ENCODE data around the gene KCNG2. TPM values are rescaled to one million over a fixed set of nuclear protein-coding genes. Genes with fewer than 3 reads are reported as not detected.

KCNG2 gene
- total RNA-seq, 1 donor from 2014 or later, result 0.51 TPM

DNA sequence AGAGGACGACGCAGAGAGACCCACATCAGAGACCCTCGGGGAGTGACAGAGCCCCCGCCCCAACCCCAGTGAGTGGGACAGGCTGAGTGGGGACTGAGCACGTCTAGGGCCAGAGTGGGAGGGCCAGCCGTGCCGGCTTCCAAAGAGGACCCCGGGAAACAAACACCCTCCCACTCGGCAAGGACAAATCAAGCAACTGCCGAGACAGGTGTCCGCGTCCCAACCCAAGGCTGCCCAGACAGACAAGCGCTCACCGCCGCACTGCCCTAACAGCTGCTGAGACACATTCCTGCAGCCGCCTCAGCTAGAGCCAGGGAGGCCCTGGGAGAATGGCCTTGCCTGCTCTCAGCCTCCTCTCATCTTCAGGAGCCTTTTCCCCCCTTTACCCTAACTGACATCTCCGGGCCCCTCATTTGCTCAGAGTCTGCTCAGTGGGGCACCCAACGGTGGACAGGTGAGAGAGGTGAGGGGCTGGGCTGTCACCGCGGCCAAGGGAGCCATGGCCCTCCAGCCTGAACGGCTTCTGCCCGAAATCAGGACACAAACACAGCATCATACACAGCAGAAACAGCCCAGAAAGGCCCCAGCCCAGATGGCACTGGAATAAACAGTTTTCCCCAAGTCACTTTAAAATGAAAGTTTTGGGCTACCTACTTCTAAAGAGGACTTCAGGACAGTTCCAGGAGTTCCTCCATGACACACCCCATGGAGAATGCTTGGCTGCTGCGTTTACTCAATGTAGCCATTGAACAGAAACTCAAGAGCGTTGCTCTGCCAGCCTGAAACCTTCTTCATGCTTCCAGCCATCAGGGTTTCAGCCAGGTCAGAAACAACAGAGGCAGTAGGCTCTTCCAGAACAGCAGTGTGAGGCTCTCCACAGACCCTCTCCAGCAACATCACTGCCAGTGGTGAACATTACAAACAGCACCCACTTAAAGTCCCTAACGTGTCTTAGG lies 130.1 kb downstream of the KCNG2 start:
- DNase-seq, result no peak

DNA sequence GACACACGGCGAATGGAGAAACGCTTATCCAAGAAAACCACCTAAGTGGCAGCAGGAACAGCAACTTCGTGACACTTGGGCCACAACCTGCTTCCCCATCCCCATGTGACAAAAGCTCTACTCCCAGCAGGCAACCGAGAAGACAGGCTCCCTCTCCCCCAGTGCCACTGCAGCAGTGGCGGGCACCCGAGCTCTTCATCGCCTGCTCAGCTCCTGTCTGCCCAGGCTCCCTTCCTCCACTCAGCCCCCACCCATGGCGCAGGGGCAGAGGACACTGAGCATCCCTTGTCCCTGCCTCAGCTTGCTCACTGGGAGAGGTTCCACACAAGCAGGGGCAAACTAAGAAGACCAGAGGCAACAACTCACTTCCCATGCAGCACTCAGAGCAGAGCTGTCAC lies 130.8 kb downstream of the KCNG2 start:
- no peak for DNase-seq

DNA sequence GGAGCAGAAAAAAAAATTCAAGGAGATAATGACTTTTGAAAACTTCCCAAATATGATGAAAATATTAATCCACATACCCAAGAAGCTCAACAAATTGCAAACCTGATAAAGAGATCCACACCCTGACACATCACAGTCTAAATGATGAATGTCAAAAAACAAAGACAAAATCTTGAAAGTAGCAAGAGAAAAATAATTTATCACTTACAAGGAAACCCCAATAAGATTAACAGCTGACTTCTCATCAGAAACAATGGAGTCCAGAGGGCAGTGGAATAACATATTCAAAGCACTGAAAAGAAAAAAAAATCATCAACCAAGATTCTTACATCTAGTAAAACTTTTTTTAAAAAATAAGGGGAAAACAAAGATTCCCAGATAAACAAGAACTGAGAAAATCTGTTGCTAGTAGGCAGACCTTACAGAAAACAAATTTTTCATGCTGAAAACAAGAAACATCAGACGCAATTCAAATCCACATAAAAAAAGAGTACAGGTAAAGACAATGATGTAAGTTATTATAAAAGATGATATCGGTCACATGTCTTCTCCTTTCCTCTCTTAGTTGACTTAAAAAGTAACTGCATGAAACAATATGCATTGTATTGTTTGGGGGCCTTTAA lies 132.4 kb downstream of the KCNG2 start:
- peak; percentile 15 for DNase-seq

DNA sequence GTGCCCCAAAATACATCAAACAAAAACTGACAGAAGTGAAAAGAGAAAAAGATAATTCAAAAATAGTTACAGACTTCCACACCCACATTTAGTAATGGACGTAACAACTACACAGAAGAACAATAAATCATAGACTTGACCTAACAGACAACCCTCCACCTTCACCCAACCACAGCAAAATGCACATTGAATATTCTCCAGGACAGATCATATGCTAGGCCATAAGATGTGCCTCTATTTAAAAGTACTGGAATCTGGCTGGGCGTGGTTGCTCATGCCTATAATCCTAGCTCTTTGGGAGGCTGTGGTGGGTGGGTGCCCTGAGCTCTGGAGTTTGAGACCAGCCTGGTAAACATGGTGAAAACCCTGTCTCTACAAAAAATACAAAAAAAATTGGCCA lies 133.7 kb downstream of the KCNG2 start:
- no peak for DNase-seq

DNA sequence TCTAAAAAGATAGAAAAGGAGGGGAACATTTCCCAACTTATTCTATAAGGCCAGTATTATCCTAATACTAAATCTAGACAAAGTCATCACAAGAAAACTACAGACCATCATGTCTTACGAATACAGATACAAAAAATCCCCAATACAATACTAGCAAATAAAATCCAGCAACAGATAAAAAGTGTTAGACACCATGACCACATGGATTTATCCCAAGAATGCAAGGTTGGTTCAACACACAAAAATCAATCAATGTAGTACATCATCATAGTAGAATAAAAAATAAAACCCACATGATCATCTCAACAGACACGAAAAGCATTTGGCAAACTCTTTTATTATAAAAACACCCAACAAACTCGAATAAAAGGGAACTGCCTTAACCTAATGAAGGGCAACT lies 135.2 kb downstream of the KCNG2 start:
- DNase-seq, result no peak

DNA sequence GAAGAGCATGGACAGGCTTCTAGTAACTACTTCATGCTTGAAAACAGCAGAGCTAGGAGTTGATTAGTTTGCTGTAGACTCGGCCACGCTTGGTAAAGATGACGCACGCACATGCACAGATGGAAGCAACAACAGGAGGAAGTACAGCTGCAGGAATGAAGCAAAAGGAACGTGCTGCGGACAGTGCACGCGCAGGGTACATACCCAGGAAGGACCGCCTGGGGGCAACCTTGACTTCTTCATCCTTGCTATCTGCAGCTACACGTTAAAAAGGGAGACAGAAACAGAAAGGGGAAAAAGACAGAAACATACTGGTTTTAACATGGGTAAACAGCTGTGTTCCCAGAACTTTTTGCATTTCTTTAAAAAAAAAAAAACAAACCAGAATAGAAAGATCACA lies 136.0 kb downstream of the KCNG2 start:
- DNase-seq, result peak; percentile 61

DNA sequence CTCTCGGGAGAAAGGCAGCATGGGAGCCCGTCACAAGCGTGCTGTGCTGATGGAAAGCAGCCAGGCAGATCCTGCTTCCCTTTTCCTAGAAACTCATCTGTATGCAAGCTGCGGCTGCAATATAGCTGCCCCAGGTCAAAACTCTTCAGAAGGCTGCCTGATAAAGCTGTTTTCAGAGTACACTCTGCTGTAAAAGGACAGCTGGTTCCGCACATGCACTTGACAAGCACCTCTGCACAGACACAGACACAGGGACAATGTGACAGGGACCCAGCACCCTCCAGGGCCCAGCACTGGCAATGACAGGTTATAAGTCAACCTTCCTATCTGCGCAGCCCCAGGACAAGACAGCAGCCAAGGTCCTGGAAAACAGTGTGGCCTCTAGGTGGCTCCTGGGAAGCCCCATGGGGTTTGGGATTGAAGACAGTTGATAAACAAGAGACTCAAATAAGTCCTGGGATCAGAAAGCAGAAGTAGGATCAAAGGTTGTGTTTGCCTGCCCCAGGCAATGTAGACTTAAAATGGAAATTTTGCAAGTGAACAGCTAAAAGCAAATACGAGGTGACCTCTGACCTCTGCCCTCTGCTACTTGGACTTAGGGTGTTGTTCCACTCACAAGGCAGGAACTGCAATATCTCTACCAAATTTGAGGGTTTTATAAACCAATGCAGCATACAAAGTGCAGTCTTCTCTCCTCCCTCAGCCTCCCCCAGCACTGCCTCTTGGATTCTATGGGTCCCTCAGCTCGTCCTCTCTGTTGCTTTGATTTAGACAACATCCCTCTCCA lies 136.8 kb downstream of the KCNG2 start:
- no peak for DNase-seq

DNA sequence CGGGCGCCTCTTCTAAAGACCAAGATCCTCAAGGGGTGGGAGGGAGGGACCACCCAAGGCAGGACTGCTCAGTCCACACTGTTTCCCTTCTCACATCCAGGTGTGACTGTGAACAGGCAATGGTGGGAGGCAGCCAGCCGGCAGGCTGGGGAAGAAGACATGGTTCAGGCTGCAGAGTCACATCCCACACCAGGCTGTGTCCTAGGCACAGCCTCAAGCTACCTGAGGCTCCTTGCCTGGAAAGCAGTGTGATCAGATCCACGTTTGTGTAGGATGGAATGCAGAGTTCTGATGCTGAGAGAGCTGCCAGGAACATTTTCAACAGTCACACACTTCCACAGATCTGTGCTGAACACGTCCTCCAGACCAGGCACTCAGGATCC lies 137.4 kb downstream of the KCNG2 start:
- DNase-seq, result no peak

DNA sequence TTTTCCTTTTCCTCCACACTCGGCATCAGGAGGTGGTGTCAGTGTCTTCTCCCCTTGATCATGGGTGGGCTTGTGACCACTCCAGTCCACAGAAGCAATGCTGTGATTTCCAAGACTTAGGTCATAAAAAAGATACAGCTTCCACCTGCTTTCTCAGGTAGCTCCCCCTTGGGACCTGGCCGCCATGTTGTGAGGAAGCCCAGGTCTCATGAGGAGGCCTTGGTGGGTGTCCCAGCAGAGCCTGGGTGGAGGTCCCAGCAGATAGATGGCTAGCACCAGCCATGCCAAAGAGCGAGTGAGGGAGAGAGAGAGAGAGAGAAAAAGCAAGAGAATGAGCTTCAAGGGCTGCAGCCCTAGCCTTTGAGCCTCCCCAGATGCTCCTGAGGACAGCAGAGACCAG lies 137.8 kb downstream of the KCNG2 start:
- DNase-seq, result no peak

DNA sequence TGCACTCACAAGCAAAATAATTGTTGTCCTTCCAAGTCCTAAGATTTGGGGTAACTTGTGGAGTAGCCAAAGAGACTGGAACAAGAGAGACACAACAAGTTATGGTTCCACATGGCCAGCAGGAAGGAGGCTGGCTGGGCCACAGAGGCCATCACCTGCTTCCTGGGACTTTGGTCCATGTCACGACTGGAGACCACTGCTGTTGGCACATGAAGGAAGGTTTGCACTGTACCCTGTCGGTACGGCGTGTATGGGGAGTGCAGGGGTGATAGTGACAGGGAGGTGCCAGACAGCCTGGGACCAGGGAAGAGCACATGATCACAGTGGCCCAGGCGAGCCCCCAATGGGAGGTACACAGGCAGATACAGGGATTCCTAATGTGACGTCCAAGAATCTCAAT lies 138.2 kb downstream of the KCNG2 start:
- no peak for DNase-seq

DNA sequence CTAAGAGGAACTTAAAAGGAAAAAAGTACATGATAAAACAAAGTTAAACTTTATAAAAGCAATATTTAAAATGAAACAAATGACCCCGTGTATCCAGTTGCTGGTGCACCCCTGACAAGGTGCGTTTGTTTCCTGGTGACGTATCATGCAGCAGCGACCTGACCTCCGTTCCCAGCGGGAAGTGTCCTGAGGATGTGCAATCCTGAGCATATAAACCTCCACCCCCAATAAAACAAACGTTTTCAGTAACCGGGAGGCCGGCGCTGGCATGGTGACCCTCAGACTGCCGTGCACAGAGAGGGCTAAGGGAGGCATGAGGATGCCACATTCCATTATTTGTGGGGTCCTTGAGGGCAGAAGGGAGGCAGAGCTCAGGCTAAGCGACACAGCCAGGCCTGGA lies 138.9 kb downstream of the KCNG2 start:
- DNase-seq, result no peak

DNA sequence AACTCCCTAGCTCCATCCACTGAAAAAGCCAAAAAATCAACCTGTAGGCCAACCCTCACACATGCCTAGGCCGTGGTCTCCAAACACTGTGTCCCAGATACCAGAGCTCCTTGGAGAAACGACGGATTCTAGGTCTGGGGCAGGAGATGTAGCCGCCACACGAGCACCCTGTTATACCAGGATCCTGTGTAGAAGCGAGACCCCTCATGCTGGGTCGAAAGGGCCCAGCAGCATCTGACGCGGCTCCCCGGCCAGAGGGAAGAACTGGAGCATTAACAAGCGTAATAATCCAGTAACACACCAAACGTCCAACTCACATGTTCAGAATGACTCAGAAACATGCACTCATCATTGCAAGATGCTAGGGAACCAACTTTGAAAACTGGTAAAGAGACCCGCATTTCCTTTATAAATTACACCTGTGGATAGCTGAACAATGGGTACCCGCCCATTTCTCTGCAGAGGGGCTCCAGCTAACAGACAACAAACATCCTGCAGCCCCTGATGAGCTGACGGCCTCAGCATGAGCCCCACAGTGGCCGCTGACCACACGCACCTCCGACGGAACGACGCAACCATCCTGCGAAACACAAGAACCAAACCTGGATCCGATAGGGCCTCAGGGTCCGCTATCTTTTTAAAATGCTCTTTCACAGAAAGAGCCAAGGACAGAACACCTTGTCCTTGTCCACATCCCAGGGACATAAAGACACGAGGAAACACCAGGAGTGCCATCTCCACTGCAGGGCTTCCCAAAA lies 139.5 kb downstream of the KCNG2 start:
- DNase-seq, result no peak

DNA sequence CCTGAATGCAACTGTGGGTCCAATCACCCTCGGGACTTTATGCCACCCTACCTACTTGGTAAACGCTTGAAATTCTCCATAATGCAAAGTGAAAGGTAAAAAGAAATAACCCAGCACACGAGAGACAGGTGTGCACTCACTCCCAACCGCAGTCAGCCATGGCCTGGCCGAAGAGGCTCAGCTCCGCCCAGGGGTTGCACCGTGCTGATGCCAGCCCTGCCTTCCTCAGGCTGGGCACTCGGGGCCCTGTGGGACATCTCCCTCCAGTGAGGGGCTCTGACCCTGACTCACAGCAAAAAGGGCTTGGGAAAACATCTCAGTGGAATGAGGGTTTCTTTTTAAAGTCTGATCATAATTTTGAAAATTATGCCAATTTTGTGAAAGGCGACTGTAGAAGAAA lies 140.5 kb downstream of the KCNG2 start:
- DNase-seq, result no peak

DNA sequence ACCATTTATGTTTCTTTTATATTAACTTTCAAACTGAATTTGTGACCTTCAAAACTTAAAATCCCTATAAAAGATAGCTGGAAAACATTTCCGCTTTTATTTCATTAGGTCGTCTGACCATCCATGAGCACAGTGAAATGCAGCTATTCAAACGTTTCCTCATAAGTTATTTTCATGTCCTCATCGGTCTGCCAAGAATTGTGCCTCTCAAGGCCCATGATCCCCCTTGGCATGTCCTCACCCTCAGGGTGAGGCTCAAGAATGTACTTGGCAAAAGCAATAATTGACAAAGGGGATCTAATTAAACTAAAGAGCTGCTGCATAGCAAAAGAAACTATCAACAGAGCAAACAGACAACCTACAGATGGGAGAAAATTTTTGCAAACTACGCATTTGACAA lies 141.4 kb downstream of the KCNG2 start:
- DNase-seq, result no peak

DNA sequence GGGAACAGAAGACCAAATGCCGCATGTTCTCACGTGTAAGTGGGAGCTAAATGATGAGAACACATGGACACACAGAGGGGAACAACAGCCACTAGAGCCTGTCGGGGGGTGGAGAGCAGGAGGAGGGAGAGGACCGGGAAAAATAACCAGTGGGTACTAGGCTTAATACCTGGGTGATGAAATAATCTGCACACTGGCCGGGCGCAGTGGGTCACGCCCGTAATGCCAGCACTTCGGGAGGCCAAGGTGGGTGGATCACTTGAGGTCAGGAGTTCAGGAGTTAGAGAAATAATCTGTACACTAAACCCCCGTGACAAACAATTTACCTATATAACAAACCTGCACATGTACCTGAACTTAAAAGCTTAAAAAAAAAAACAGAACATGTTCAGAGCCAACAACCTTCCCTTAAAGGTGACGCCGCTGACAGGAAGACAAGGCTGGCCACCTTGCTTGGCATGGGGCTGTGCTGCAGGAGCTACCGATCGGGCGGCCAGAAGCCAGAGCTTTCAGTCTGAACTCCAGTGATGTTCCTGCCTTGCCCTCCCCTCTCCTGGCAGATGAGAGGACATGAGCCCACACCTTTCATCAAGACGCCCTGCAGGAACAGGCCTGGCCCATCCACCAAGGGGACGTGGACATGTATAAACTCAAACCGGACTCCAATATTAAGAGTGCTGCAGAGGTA lies 142.5 kb downstream of the KCNG2 start:
- no peak for DNase-seq

DNA sequence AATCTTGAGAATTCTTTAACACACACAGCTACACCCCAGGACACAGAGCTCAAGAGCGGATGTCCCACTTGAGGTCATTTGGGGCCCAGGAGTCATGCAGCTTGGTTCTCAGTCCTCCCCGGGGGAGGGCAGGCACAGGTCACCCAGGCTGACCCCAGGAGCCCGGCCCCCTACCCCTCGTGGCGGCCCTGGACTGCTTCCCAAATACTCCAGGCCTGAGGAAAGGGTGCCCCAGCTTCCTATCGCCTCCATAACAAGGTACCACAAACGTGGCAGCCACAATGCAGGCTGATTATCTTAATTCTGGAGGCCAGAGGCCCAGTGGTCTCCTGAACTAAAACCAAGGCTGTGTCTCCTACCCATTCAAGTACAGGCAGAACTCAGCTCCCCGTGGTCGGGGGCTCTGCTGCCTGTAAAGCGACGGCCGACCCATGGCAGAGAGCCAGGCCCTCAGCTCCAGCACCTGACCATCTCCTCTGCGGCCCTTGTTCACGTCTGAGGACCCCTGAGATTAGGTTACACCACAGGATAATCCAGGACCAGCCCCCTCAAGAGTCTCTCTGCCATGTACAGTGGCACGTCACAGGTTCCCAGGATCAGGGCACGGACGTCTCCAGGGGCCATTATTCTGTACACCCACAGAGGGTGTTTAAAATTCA lies 143.2 kb downstream of the KCNG2 start:
- no peak for DNase-seq

DNA sequence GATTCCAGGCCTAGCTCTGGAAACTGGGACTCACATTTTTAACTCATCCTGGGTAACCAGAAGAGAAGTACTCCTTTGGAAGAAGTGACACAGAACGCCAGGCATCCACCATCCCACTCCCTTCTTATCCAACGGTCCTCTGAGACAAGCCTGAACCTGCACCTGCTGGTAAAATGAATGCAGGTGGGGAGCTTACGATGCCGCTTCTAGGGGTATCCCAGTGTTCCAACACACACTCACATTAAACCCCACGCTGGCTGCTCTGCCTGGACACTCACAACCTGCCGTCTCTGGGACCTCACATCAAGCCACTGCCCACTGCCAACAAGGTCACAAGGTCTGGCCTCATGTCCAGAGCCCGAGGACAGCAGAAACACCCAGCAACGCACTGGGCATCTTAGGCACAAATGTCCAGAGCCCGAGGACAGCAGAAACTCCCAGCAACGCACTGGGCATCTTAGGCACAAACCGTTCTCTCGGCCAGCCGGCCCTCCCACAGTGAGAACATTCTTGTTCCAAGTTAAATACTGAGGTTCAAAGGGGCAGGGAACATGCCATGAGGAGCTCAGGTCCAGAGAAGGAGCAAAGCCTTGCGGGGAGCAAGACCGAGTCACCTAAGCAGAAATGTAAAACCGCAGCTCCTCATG lies 143.9 kb downstream of the KCNG2 start:
- DNase-seq, result no peak

DNA sequence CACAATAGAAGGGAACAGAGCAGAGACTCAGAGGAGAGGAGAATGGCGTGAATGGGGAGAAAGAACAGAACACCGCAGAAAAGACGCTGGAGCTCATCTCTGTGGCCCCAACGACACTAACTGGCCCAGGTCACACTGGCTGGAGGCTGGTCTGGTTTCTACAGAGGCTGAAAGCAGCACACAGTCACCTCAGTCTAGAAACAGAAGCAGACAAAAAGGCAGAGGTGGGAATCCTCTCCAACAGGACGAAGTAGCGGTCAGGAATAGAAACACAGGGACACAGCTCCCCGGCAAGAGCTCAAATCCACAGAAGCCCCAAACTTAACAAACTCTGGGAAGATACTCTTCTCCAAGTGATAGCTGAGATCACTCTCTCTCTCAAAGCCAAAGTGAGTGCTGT lies 144.5 kb downstream of the KCNG2 start:
- DNase-seq, result no peak

DNA sequence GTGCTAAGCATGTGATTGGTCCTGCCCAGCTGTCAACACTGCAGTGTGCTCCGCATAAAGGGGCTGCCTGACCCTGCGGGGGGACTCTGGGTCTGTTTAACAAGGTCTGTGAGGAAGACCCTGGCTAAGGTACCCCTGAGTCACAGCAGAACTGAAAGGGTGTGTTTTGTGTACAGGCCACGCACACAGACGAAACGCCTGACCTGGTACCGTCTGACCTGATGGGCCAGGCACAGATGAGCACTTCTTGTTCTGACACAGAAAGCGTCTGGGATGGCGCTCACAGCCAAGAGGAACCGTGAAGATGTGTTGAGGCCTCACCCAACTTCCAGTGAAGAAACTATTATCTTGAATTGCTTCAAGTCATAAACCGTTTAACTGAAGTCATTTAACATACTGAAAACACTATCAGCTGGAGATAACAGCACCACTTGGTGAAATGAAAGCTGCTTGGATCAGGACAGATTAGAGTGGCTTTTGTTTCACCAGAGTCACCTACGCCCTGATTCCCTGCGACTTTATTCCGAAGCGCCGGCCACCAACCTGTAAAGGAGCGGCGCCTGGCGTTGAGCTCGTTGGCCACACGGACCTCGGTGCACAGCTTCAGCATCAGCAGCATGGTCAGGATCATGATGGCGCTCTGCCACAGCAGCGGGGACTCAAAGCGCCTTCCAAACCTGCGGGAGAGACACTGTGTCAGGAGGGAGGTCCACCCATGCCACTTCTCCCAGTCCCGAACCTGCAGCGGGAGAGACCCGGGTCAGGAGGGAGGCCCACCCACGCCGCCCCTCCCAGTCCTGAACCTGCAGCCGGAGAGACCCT lies 145.3 kb downstream of the KCNG2 start:
- DNase-seq, result no peak

DNA sequence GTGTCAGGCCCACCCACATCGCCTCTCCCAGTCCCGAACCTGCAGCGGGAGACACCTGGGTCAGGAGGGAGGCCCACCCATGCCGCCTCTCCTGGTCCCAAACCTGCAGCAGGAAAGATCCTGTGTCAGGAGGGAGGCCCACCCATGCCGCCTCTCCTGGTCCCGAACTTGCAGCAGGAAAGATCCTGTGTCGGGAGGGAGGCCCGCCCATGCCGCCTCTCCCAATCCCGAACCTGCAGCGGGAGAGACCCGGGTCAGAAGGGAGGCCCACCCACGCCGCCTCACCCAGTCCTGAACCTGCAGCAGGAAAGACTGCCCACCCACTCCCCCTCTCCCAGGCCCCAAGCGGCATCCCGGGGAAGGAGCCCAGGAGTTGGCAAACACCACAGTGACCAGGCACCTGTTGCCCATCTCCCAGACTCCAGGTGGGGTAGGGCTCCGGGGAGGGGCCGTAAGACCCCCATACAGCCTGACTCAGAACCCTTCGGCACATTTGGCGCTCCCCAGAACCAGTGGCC lies 145.9 kb downstream of the KCNG2 start:
- DNase-seq, result no peak
